ENCODE data around the gene GOLGA2. TPM values are rescaled to one million over a fixed set of nuclear protein-coding genes. Genes with fewer than 3 reads are reported as not detected.

Gene GOLGA2
- total RNA-seq, 4 donors from 2014 or later: 68.9 to 84.6 (median 78.5) TPM

DNA sequence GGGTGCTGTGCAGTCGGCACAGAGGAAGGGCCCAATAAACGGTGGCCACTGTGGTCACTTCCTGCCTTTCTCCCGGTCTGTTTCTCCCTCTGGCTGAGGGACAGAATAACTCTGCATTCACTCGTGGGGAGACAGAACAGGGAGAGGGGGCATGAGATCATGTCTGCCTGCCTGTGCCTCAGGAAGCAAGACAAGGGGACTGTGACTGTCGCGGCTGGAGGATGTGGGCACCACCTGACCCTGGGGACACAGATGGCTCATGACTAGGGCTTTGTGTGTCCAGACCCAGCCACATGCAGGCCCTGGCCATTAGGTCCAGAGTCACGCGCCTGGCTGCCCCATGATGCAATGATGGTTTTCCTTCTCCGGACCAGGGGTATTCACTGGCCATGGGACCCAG is 40.6 kb upstream of the GOLGA2 start:
- no peak for TF ChIP-seq POLR2A (IDR thresholded peaks at IDR 0.05)
- TF ChIP-seq, protein P1, sequence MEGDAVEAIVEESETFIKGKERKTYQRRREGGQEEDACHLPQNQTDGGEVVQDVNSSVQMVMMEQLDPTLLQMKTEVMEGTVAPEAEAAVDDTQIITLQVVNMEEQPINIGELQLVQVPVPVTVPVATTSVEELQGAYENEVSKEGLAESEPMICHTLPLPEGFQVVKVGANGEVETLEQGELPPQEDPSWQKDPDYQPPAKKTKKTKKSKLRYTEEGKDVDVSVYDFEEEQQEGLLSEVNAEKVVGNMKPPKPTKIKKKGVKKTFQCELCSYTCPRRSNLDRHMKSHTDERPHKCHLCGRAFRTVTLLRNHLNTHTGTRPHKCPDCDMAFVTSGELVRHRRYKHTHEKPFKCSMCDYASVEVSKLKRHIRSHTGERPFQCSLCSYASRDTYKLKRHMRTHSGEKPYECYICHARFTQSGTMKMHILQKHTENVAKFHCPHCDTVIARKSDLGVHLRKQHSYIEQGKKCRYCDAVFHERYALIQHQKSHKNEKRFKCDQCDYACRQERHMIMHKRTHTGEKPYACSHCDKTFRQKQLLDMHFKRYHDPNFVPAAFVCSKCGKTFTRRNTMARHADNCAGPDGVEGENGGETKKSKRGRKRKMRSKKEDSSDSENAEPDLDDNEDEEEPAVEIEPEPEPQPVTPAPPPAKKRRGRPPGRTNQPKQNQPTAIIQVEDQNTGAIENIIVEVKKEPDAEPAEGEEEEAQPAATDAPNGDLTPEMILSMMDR (IDR thresholded peaks at IDR 0.05 in 4 of 5, conservative IDR thresholded peaks at IDR 0.05 in 1 of 5): no peak
- Histone ChIP-seq H3K27ac (no peak overlapping the region), H3K4me3 (no peak overlapping the region), H3K9me3 (no peaks in the 10 kb centered on the region), H3K36me3 (peaks cover 0 to 65% of the 10 kb centered on the region in 2 donors), H3K27me3 (no peaks in the 10 kb centered on the region), H3K4me1 (peaks cover 3 to 6% of the 10 kb centered on the region in 2 donors)
- in situ Hi-C loops (cut with MboI; ENCODE audit: low sequenced_read_pairs in 4 of 4) (no loop called here), intact Hi-C loops (cut with DNase I; ENCODE audit: low total_unique reads) (no loop called here)
- DNase-seq (no peak), ATAC-seq (no peak)

DNA sequence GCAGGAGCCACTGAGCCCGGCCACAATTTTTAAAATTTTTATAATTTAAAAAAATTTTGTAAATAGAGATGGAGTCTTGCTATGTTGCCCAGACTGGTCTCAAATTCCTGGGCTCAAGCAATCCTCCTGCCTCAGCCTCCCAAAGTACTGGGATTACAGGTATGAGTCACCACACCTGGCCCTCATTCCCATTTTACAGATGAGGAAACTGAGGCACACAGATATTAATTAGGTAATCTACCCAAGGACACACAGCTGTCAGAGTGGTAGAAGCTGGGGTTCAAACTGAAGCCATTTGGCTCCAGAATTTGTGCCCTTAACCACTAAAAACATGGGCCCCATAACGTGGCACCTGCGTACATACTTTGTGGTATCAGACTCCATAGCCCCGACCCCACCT is 38.9 kb upstream of the GOLGA2 start:
- Histone ChIP-seq H3K27ac (no peak overlapping the region), H3K4me1 (peaks cover 0 to 8% of the 10 kb centered on the region in 2 donors), H3K9me3 (no peaks in the 10 kb centered on the region), H3K27me3 (no peaks in the 10 kb centered on the region), H3K36me3 (peaks cover 0 to 63% of the 10 kb centered on the region in 2 donors), H3K4me3 (no peak overlapping the region)
- TF ChIP-seq POLR2A (IDR thresholded peaks at IDR 0.05): no peak
- TF ChIP-seq, protein P1 (IDR thresholded peaks at IDR 0.05 in 4 of 5, conservative IDR thresholded peaks at IDR 0.05 in 1 of 5): no peak
- intact Hi-C loops (cut with DNase I; ENCODE audit: low total_unique reads): no loop called here
- ATAC-seq: no peak
- DNase-seq: no peak
- in situ Hi-C loops (cut with MboI; ENCODE audit: low sequenced_read_pairs in 4 of 4): no loop called here

DNA sequence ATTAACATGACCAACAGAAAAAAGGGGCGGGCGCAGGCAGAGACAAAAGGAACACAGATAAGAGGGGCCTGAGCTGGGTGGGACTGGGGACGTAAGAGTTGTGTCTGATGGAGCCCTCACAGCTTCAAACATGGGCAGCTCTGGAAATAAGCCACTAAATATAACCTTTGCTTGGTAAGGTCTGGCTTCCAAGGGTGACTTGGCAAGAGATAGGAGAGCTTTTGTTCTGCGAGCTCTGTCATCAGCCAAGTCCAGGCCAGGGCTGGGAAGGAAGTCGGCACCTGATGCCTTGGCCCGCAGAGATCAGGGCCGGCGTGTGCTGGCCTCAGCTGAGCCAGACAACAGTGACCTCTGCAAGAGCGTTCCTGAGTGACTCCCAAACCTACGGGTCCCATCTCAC is 34.7 kb upstream of the GOLGA2 start:
- Histone ChIP-seq H3K9me3 (no peaks in the 10 kb centered on the region), H3K27me3 (no peaks in the 10 kb centered on the region), H3K4me3 (no peak overlapping the region), H3K27ac (peak overlapping the region; percentile 31 to 76 (median 74)), H3K4me1 (peaks cover 0 to 8% of the 10 kb centered on the region in 2 donors), H3K36me3 (peaks cover 0 to 53% of the 10 kb centered on the region in 2 donors)
- TF ChIP-seq, protein P1 (IDR thresholded peaks at IDR 0.05 in 4 of 5, conservative IDR thresholded peaks at IDR 0.05 in 1 of 5): no peak
- TF ChIP-seq POLR2A (IDR thresholded peaks at IDR 0.05): no peak
- intact Hi-C loops (cut with DNase I; ENCODE audit: low total_unique reads): no loop called here
- DNase-seq (peak; percentile 28 to 71), ATAC-seq (peak; percentile 70 to 91)
- in situ Hi-C loops (cut with MboI; ENCODE audit: low sequenced_read_pairs in 4 of 4): no loop called here

DNA sequence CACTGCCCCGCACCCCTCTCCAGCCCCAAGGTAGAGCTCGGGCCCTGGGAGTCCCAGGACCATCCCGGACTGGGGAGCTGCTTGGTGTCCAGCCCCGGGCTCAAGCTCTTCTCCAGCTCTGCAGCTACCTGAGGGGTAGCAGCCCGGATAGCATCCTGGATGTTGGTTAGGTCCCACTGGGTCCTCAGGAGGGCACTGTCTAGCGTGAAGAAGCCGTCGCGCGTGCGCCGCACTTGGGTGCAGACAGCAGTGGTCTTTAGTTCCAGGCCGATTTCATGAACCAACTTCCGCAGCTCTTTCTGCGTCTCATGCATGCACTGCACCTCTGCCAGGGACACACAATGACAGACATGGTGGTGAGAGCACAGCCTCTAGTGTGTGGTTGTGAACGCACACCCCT is 33.7 kb upstream of the GOLGA2 start:
- intact Hi-C loops (cut with DNase I; ENCODE audit: low total_unique reads): no loop called here
- H3K9me3 ChIP-seq: no peaks in the 10 kb centered on the region
- H3K4me3 ChIP-seq: no peak overlapping the region
- DNase-seq (no peak), ATAC-seq (no peak)
- H3K4me1 ChIP-seq: peaks cover 0 to 8% of the 10 kb centered on the region in 2 donors
- H3K36me3 ChIP-seq: peaks cover 0 to 44% of the 10 kb centered on the region in 2 donors
- H3K27ac ChIP-seq: no peak overlapping the region
- no peak for TF ChIP-seq POLR2A (IDR thresholded peaks at IDR 0.05)
- TF ChIP-seq, protein P1 (IDR thresholded peaks at IDR 0.05 in 4 of 5, conservative IDR thresholded peaks at IDR 0.05 in 1 of 5): no peak
- no peaks in the 10 kb centered on the region for H3K27me3 ChIP-seq
- in situ Hi-C loops (cut with MboI; ENCODE audit: low sequenced_read_pairs in 4 of 4): no loop called here

DNA sequence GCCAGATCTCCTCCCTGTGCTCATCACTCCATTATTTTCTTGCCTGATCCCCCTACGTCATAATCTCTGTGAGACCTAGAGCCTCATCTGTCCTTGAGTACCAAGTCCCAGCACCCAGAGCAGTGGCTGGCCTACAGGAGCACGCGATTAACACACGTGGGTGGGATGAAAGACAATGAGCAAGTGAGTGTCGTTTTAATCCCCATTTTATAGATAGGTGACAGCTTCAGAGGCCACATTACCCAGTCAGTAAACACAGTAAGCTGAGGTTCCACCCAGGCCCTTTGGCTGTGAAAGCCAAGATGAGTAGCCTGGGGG is 29.1 kb upstream of the GOLGA2 start:
- Histone ChIP-seq H3K36me3 (peaks cover 0 to 23% of the 10 kb centered on the region in 2 donors), H3K4me1 (no peaks in the 10 kb centered on the region), H3K27ac (no peak overlapping the region), H3K4me3 (no peak overlapping the region), H3K9me3 (no peaks in the 10 kb centered on the region), H3K27me3 (no peaks in the 10 kb centered on the region)
- ATAC-seq: no peak
- no peak for DNase-seq
- in situ Hi-C loops (cut with MboI; ENCODE audit: low sequenced_read_pairs in 4 of 4) (no loop called here), intact Hi-C loops (cut with DNase I; ENCODE audit: low total_unique reads) (no loop called here)
- no peak for TF ChIP-seq POLR2A (IDR thresholded peaks at IDR 0.05)
- TF ChIP-seq, protein P1 (IDR thresholded peaks at IDR 0.05 in 4 of 5, conservative IDR thresholded peaks at IDR 0.05 in 1 of 5): no peak
